Measurements from ENCODE around the gene DPH1. TPM values are rescaled to one million over a fixed set of nuclear protein-coding genes. Genes with fewer than 3 reads are reported as not detected.

Gene DPH1
- total RNA-seq, 1 experiment from 2014 or later, result 11.1 TPM

- in situ Hi-C loops (cut with HindIII; ENCODE audit: low pct_unique_long_range_greater_than_20kb, low sequenced_read_pairs), result no loop called here
Measured at GRCh38 chr17:2064980-2065785, 35.2 kb downstream of the DPH1 start.

DNA sequence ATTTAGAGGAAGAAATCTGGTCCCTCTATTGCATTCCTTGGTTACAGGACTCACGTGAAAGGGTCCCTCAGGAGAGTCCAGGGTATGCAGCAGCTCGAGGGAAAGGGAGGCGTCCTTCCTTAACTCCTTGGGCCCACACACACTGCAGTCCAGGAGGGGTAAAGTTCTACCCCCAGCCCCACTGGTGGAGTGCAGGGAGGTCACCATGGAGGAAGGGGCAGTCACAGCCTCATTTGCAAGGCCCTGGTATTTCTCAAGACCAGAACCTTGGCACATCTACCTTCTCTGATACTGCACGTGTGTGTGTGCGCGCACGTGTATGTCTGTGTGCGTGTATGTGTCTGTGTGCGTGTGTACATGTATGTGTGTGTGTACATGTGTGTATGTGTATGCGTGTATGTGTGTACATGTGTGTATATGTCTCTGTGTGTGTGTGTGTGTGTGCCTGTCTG, 36.0 kb downstream of the DPH1 start:
- no peak for DNase-seq (ENCODE audit: low read depth)
- in situ Hi-C loops (cut with HindIII; ENCODE audit: low pct_unique_long_range_greater_than_20kb, low sequenced_read_pairs), result no loop called here

More at GRCh38 chr17:2064980-2065785, 35.2 kb downstream of the DPH1 start:
- peak; percentile 19 for DNase-seq (ENCODE audit: low read depth)

DNA sequence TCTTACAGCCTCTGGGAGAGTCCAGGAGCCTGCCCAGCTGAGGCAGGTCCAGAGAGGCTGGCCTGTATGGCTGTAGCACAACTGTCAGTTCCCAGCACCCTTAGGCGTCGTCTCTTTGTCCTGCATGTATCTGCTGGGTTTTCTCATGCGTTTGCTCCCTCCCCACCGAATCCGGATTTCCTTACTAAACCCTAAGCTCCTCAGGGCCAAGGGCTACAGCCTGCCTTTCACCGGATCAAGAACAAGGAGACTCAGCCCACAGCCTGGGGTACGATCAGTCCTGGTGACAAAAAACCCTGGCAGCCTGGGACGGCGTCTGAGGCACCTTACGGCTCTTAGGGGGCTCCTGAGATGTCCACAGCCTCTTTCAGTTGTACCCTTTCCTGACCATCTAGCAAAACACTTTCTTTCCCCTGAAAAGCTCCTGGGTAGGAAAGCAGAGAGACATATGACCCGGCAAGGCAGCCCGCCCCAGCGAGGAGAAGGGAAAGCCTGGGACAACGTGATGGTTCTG, 37.2 kb downstream of the DPH1 start:
- in situ Hi-C loops (cut with HindIII; ENCODE audit: low pct_unique_long_range_greater_than_20kb, low sequenced_read_pairs), result no loop called here
- no peak for DNase-seq (ENCODE audit: low read depth)

DNA sequence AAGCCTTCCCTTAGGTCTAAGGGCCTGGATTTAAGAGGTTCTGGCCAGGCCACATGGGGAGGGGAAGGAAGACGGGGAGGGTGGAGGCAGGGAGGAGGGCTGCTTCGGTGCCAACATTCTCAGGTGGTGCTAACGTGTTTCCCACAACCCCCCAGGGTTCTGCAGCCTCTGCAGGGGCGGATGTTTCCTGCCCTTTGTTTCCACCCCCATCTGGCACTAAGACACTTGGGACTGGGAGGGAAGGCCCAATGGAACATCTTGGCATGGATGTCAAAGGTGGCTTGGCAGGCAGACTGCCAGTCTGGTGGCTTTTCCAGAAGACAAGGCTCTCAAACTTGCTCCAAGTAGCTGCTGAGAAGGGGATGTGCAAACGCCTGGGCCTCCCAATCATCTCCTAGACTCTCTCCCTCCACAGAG, 37.7 kb downstream of the DPH1 start:
- in situ Hi-C loops (cut with HindIII; ENCODE audit: low pct_unique_long_range_greater_than_20kb, low sequenced_read_pairs), result no loop called here
- DNase-seq (ENCODE audit: low read depth), result no peak

DNA sequence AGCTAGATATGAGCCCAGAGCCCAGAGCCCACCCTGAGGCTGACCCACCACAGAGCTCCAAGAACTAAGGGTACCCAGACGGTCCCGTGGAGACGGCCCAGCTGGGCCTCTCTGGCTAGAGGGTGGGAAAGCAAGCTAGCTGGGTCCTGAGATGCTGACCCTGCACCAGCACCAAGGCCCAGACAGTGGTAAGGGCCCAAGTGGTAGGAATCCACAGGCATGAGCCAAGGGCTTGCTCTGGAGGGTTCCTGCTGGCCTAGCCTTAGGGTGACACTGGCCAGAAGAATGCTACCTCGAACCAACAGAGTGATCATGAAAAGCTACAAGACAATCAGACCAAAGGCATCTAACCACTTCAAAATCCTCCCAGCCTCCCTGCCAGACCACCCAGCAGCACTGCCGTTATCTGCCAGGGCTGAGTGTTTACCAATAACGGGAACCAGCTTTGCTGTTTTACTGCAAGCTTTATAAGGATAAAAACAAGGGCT, 38.1 kb downstream of the DPH1 start:
- no peak for DNase-seq (ENCODE audit: low read depth)
- in situ Hi-C loops (cut with HindIII; ENCODE audit: low pct_unique_long_range_greater_than_20kb, low sequenced_read_pairs), result no loop called here

DNA sequence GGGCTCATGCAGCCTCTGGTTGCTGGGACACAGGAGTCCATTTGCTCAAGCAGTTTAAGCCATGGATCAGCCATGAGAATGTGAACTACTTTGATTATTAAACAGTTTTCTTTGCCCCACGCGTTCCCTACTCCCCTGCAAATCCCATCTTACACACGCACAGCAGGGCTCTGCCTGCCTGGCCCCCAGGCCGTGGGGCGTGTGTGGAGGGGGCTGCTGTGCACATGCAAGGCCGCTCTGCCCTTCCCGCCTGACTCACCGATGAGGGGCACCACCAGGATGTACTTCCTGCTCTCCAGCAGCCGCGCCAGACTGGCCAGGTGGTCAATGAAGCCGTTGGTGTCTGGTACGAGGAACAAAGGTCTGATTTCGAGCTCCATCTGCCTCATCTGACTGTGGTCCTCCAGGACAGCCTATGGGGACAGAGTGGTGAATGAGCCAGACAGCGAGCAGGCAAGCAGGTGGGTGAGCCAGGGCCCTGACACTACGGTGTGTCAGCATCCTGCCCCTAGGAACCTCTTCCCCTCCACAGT, 38.6 kb downstream of the DPH1 start:
- in situ Hi-C loops (cut with HindIII; ENCODE audit: low pct_unique_long_range_greater_than_20kb, low sequenced_read_pairs), result no loop called here
- no peak for DNase-seq (ENCODE audit: low read depth)

DNA sequence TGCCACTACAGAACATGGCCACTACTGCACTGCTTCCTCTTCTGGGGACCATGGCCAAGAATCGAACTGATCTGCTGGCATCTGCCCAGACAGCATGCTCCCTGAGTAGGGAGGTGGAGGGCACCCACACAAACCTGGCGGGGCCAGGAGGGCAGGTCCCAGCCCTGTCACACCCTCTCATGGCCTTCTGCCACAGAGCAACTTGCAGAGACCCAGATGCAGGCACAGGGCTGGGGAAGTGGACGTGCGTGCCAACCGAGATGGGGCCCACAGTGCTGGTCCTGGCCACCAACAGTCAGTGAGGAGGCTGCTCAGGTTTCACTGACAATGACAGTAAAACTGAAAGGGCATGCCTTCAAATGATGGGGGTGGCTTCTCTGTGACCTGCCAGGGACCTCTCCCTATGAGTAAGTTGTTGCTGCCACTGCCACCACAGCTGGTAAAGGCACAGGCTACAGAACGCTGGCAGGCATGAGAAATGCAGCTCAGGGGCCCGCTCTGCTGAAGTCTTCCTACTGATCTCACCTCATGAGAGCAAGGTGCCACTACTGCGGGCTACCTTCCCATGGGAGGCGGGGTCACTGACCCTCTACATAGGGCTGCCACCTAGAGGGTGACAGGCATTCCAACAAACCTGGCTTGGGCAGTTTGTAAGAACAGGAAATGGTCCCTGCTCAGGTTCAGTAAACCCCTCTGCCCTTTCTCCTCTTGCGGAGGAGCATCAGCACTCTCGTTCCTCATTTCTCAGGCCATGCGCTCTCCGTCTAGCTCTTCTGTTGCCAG, 40.5 kb downstream of the DPH1 start:
- in situ Hi-C loops (cut with HindIII; ENCODE audit: low pct_unique_long_range_greater_than_20kb, low sequenced_read_pairs), result no loop called here
- no peak for DNase-seq (ENCODE audit: low read depth)

DNA sequence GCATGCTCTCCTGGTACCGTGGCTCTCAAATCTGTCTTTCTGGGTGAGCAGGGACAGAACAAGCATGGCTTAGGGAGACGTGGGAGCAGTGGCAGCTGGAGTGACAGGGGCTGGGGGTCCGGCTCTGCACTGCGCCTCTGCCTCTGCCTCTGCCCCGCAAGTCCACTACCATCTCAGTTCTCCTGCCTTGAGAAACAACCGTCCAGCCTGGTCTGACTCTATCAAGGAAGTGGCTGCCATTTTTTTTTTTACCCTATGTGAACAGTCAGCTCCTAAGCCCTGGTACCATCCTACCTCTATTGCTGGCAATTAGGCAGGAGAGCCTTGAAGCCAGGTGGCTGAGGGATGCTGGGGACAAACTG, 41.1 kb downstream of the DPH1 start:
- in situ Hi-C loops (cut with HindIII; ENCODE audit: low pct_unique_long_range_greater_than_20kb, low sequenced_read_pairs), result no loop called here
- DNase-seq (ENCODE audit: low read depth), result no peak

GRCh38 chr17:2071455-2072281, 41.7 kb downstream of the DPH1 start:
- in situ Hi-C loops (cut with HindIII; ENCODE audit: low pct_unique_long_range_greater_than_20kb, low sequenced_read_pairs), result no loop called here
- DNase-seq (ENCODE audit: low read depth), result no peak

GRCh38 chr17:2074919-2075318, 45.0 kb downstream of the DPH1 start:
- DNase-seq (ENCODE audit: low read depth), result no peak
- in situ Hi-C loops (cut with HindIII; ENCODE audit: low pct_unique_long_range_greater_than_20kb, low sequenced_read_pairs), result no loop called here

- in situ Hi-C loops (cut with HindIII; ENCODE audit: low pct_unique_long_range_greater_than_20kb, low sequenced_read_pairs), result no loop called here
- DNase-seq (ENCODE audit: low read depth), result no peak
Measured at GRCh38 chr17:2075336-2076086, 45.6 kb downstream of the DPH1 start.

DNA sequence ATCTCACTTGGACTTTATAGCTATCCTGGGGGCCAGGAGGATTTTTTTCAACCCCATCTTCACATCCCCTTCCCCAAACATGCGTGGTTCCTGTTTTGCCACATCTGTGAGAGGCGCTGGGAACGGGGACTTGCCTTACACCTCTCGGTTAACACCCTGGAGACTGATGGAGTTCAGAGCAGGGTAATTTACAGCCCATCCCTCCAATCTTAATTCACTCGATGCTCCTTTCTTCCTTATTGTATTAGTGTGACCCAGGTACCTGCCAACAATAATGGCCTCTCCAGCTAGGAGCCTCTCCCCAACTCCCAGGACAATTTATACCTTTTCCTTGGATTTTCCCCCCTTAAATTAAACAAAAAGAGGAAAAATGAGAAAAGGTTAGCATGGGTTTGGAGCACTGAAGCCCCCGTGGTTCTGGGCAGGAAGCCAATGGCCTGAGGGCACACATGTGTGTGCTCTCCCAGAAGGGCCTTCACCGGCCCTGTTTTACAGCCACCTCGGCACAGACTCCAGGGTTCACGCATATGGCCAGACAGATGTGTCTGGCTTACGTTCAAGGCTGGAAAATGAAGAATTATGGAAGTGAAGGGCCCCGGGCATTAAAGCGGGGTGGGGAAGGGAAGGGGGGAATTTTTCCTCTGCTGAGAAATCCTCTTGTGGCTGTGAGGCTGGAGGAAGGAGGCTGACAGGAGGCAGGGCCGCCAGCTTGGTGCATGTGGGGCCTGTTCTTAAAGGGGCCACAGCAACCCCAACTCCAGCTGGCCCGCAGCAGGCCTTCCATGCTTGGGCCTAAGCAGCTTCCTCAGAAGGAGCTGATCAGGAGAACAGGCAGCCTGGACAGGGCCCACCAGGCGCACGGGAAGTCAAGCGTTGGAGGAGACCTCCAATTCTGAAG, 46.4 kb downstream of the DPH1 start:
- in situ Hi-C loops (cut with HindIII; ENCODE audit: low pct_unique_long_range_greater_than_20kb, low sequenced_read_pairs), result no loop called here
- DNase-seq (ENCODE audit: low read depth), result no peak

GRCh38 chr17:2077040-2077439, 47.1 kb downstream of the DPH1 start:
- DNase-seq (ENCODE audit: low read depth), result no peak
- in situ Hi-C loops (cut with HindIII; ENCODE audit: low pct_unique_long_range_greater_than_20kb, low sequenced_read_pairs), result no loop called here

DNA sequence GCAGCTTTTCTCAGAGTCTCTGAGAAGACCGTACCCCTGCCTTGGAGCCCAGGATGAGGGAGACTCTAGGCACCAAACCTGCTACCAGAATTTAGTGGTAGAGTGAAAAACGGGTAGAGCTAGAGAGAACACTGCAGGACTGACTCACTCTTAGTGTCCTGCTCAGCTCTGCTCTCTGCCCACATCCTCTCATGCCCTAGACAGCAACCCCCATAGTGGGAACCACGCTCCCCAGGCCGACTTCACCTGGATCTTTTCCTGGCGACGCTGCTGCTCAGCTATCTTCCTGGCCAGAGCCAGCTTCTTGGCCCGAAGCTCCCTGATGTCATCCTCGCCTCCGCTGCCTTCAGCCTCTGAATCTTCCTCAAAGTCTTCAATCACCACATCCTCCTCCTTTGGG, 51.6 kb downstream of the DPH1 start:
- in situ Hi-C loops (cut with HindIII; ENCODE audit: low pct_unique_long_range_greater_than_20kb, low sequenced_read_pairs), result no loop called here
- DNase-seq (ENCODE audit: low read depth), result no peak

DNA sequence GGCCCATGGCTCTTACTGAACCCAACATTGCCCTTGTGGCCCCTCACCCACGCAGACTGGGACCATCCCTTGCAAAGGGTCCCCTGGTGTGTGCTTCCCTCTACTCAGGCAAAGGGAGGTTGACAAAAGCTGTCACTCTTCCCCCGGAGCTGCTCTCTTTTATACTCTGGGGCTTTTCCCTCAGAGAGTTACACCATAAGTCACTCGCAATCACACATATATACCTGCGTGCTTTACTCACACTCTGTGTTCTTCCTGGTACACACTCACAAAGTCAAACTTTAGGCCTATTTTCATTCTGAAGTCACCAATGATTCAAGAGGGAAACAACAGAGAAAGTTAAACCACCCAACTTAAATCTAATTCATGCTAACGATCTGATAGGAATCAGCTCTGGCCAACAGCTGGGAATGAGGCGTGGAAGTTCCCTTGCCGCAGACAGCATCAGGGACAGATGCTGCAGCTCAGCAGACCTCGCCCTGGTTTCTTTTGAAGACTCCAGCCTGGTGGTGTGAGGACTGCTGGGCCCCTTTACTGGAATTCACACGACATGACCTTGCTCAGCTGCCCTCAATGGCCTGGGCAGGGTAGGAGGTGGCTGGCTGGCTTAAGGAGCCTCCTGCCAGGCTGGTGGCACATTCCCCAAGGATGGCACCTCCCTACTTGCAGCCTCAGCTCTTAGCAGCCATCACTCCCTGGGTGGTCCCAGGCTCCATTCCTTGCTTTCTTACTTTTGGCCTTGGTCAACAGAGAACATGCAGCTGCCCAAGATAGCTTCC, 52.2 kb downstream of the DPH1 start:
- in situ Hi-C loops (cut with HindIII; ENCODE audit: low pct_unique_long_range_greater_than_20kb, low sequenced_read_pairs), result no loop called here
- no peak for DNase-seq (ENCODE audit: low read depth)

DNA sequence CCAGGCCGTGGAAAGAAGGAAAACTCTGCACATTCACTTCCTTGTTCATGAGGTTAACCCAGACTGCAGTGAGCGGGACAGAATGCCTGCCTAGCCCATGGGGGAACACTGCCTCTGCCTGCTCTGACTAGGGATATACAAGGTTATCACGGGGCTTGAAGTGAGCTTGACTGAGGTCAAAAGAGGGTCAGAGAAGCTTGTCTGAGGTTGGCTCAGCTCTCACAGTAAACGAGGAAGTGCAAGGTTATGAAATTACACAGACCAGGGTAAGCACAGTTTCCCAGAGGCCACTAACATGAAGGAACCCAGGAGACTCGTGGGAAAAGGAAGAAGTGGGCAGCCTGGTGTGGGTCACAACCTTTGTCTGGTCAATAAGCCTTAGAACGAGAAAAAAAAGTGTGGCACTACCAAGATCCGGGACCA, 53.7 kb downstream of the DPH1 start:
- in situ Hi-C loops (cut with HindIII; ENCODE audit: low pct_unique_long_range_greater_than_20kb, low sequenced_read_pairs), result no loop called here
- peak; percentile 44 for DNase-seq (ENCODE audit: low read depth)
